ENCODE results near the gene RAB6D. TPM values are rescaled to one million over a fixed set of nuclear protein-coding genes. Genes with fewer than 3 reads are reported as not detected.

Gene RAB6D
- total RNA-seq, 2 experiments from 2014 or later = not detected

- no peak for ATAC-seq (ENCODE audit: poor library complexity)
- Mint-ChIP-seq H3K27me3 (peaks cover 52% of the 10 kb centered on the region), H3K27ac (no peak overlapping the region), H3K4me1 (ENCODE audit: low read depth) (no peaks in the 10 kb centered on the region), H3K36me3 (ENCODE audit: low read depth) (no peaks in the 10 kb centered on the region), H3K4me3 (no peak overlapping the region), H3K9me3 (no peaks in the 10 kb centered on the region)
- ChIA-PET CTCF (no interaction called here), POLR2A (no interaction called here)
- H3K36me3 ChIP-seq (ENCODE audit: insufficient read depth, low read length) = no peaks in the 10 kb centered on the region
- no peaks in the 10 kb centered on the region for H3K4me1 ChIP-seq (ENCODE audit: insufficient read depth, low read length)
- H3K27ac ChIP-seq (ENCODE audit: low read depth in 1 of 2, low read length in 2 of 2) = no peak overlapping the region
- intact Hi-C loops (cut with DNase I, micrococcal nuclease) = loop anchor here in 1 of 2 experiments (5.0 kb wide), 1 partner anchor 256 kb away; no protein-coding TSS in a partner anchor
- H3K27me3 ChIP-seq (ENCODE audit: control insufficient read depth in 1 of 2, insufficient read depth in 2 of 2, low read length in 2 of 2) = peaks cover 3 to 12% of the 10 kb centered on the region in 2 experiments
- H3K9me3 ChIP-seq (ENCODE audit: control insufficient read depth in 1 of 2, insufficient read depth in 1 of 2, low read length in 2 of 2) = no peaks in the 10 kb centered on the region
- H3K4me3 ChIP-seq (ENCODE audit: low read length) = no peak overlapping the region
- no peak for TF ChIP-seq CTCF (IDR thresholded peaks at IDR 0.05)
- DNase-seq = no peak
Measured at GRCh38 chr2:131408778-131409177, 44.8 kb upstream of the RAB6D start.

GRCh38 chr2:131408207-131408606 lies 44.2 kb upstream of the RAB6D start:
- H3K4me1 Mint-ChIP-seq (ENCODE audit: low read depth) = no peaks in the 10 kb centered on the region
- no peak overlapping the region for H3K4me3 Mint-ChIP-seq
- DNase-seq (no peak), ATAC-seq (ENCODE audit: poor library complexity) (no peak)
- no peaks in the 10 kb centered on the region for H3K36me3 Mint-ChIP-seq (ENCODE audit: low read depth)
- no peaks in the 10 kb centered on the region for H3K9me3 ChIP-seq (ENCODE audit: control insufficient read depth in 1 of 2, insufficient read depth in 1 of 2, low read length in 2 of 2)
- intact Hi-C loops (cut with DNase I, micrococcal nuclease) = loop anchor here in 1 of 2 experiments (5.0 kb wide), 1 partner anchor 256 kb away; no protein-coding TSS in a partner anchor
- no peak for TF ChIP-seq CTCF (IDR thresholded peaks at IDR 0.05)
- no peak overlapping the region for H3K4me3 ChIP-seq (ENCODE audit: low read length)
- no peak overlapping the region for H3K27ac Mint-ChIP-seq
- no peaks in the 10 kb centered on the region for H3K36me3 ChIP-seq (ENCODE audit: insufficient read depth, low read length)
- ChIA-PET POLR2A (no interaction called here), CTCF (no interaction called here)
- peaks cover 0 to 12% of the 10 kb centered on the region in 2 experiments for H3K27me3 ChIP-seq (ENCODE audit: control insufficient read depth in 1 of 2, insufficient read depth in 2 of 2, low read length in 2 of 2)
- H3K27me3 Mint-ChIP-seq = peaks cover 52% of the 10 kb centered on the region
- H3K4me1 ChIP-seq (ENCODE audit: insufficient read depth, low read length) = no peaks in the 10 kb centered on the region
- H3K27ac ChIP-seq (ENCODE audit: low read depth in 1 of 2, low read length in 2 of 2) = no peak overlapping the region
- no peaks in the 10 kb centered on the region for H3K9me3 Mint-ChIP-seq

- ATAC-seq (ENCODE audit: poor library complexity) (no peak), DNase-seq (no peak)
- ChIA-PET CTCF (no interaction called here), POLR2A (no interaction called here)
- no peak overlapping the region for H3K27ac ChIP-seq (ENCODE audit: low read depth in 1 of 2, low read length in 2 of 2)
- Mint-ChIP-seq H3K27ac (no peak overlapping the region), H3K27me3 (peaks cover 48% of the 10 kb centered on the region), H3K9me3 (no peaks in the 10 kb centered on the region), H3K4me1 (ENCODE audit: low read depth) (no peaks in the 10 kb centered on the region), H3K4me3 (no peak overlapping the region), H3K36me3 (ENCODE audit: low read depth) (no peaks in the 10 kb centered on the region)
- no peaks in the 10 kb centered on the region for H3K4me1 ChIP-seq (ENCODE audit: insufficient read depth, low read length)
- H3K4me3 ChIP-seq (ENCODE audit: low read length) = no peak overlapping the region
- no peaks in the 10 kb centered on the region for H3K9me3 ChIP-seq (ENCODE audit: control insufficient read depth in 1 of 2, insufficient read depth in 1 of 2, low read length in 2 of 2)
- H3K27me3 ChIP-seq (ENCODE audit: control insufficient read depth in 1 of 2, insufficient read depth in 2 of 2, low read length in 2 of 2) = peaks cover 0 to 2% of the 10 kb centered on the region in 2 experiments
- intact Hi-C loops (cut with DNase I, micrococcal nuclease) = loop anchor here in 1 of 2 experiments (5.0 kb wide), 1 partner anchor 252 kb away; no protein-coding TSS in a partner anchor
- no peaks in the 10 kb centered on the region for H3K36me3 ChIP-seq (ENCODE audit: insufficient read depth, low read length)
- no peak for TF ChIP-seq CTCF (IDR thresholded peaks at IDR 0.05)
Measured at GRCh38 chr2:131404753-131405152, 40.8 kb upstream of the RAB6D start.

Measured in CD4-positive, alpha-beta T cell (primary cell).